ENCODE data around the gene SPAG5. TPM values are rescaled to one million over a fixed set of nuclear protein-coding genes. Genes with fewer than 3 reads are reported as not detected.

SPAG5 gene
- total RNA-seq, 1 donor: 4.3 TPM

GRCh38 chr17:28584434-28584833 is 14.4 kb downstream of the SPAG5 start:
- no peak for TF ChIP-seq CTCF (IDR thresholded peaks at IDR 0.05; ENCODE audit: extremely low read depth, low read depth, low read length)
- Histone ChIP-seq H2AFZ (ENCODE audit: low read length) (no peak overlapping the region), H3K27ac (ENCODE audit: low read depth, low read length) (no peak overlapping the region), H3K9me3 (ENCODE audit: low read depth, low read length) (no peaks in the 10 kb centered on the region), H4K20me1 (ENCODE audit: insufficient read depth, low read length) (no peaks in the 10 kb centered on the region), H3K4me3 (ENCODE audit: insufficient read depth, low read length) (no peak overlapping the region), H3K79me2 (ENCODE audit: insufficient read depth, low read length) (no peaks in the 10 kb centered on the region), H3K4me1 (ENCODE audit: insufficient read depth, low read length) (no peaks in the 10 kb centered on the region), H3K36me3 (ENCODE audit: insufficient read depth, low read length) (peaks cover 54% of the 10 kb centered on the region), H3K27me3 (ENCODE audit: insufficient read depth, low read length) (no peaks in the 10 kb centered on the region), H3K4me2 (ENCODE audit: insufficient read depth, low read length) (no peak overlapping the region)
- no peak for DNase-seq (ENCODE audit: insufficient read length, low spot score, missing footprints)

DNA sequence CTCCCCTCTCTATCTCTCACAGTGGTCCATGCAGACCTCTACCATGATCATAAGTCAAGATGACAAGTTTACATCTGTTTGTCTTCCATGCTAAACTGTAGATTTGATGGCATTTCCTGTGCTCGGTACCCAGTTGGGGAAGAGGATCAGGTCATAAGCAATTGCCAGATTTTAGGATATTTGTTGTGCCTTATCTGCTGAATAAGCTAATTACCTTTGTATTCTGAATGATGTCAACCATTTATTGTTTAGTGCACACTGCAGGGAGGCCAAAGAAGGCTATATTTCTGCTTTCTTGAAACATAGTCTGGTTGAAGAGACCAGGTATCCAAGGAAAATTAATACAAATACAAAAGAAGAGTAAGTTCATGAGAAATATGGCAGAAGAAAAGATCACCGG is 16.3 kb downstream of the SPAG5 start:
- no peak overlapping the region for H2AFZ ChIP-seq (ENCODE audit: low read length)
- H3K4me1 ChIP-seq (ENCODE audit: insufficient read depth, low read length): no peaks in the 10 kb centered on the region
- no peak overlapping the region for H3K4me3 ChIP-seq (ENCODE audit: insufficient read depth, low read length)
- H4K20me1 ChIP-seq (ENCODE audit: insufficient read depth, low read length): no peaks in the 10 kb centered on the region
- H3K4me2 ChIP-seq (ENCODE audit: insufficient read depth, low read length): no peak overlapping the region
- H3K27ac ChIP-seq (ENCODE audit: low read depth, low read length): no peak overlapping the region
- no peak for DNase-seq (ENCODE audit: insufficient read length, low spot score, missing footprints)
- no peaks in the 10 kb centered on the region for H3K9me3 ChIP-seq (ENCODE audit: low read depth, low read length)
- no peaks in the 10 kb centered on the region for H3K27me3 ChIP-seq (ENCODE audit: insufficient read depth, low read length)
- H3K79me2 ChIP-seq (ENCODE audit: insufficient read depth, low read length): no peaks in the 10 kb centered on the region
- peaks cover 72% of the 10 kb centered on the region for H3K36me3 ChIP-seq (ENCODE audit: insufficient read depth, low read length)
- no peak for TF ChIP-seq CTCF (IDR thresholded peaks at IDR 0.05; ENCODE audit: extremely low read depth, low read depth, low read length)

DNA sequence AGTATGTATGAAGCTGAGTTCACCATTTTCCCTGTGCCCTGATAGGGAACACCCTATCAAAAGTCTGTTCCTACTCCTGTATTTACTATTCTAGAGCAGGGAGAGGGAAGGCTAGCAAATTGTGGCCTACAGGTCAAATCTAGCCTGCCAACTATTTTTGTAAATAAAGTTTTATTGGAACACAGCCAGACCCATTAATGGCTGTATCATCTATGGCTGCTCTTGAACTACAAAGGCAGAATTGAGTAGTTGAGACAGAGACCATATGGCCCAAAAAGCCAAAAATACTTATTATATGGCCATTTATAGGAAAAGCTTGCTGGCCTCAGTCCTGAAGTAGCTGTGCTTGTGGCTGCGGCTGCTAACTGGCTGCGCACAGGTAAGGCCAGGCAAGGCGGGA is 17.9 kb downstream of the SPAG5 start:
- no peak for TF ChIP-seq CTCF (IDR thresholded peaks at IDR 0.05; ENCODE audit: extremely low read depth, low read depth, low read length)
- Histone ChIP-seq H3K9me3 (ENCODE audit: low read depth, low read length) (no peaks in the 10 kb centered on the region), H3K4me2 (ENCODE audit: insufficient read depth, low read length) (no peak overlapping the region), H3K79me2 (ENCODE audit: insufficient read depth, low read length) (no peaks in the 10 kb centered on the region), H3K36me3 (ENCODE audit: insufficient read depth, low read length) (peaks cover 71% of the 10 kb centered on the region), H3K27ac (ENCODE audit: low read depth, low read length) (no peak overlapping the region), H3K27me3 (ENCODE audit: insufficient read depth, low read length) (no peaks in the 10 kb centered on the region), H4K20me1 (ENCODE audit: insufficient read depth, low read length) (no peaks in the 10 kb centered on the region), H3K4me1 (ENCODE audit: insufficient read depth, low read length) (peaks cover 4% of the 10 kb centered on the region), H2AFZ (ENCODE audit: low read length) (no peak overlapping the region), H3K4me3 (ENCODE audit: insufficient read depth, low read length) (no peak overlapping the region)
- no peak for DNase-seq (ENCODE audit: insufficient read length, low spot score, missing footprints)

DNA sequence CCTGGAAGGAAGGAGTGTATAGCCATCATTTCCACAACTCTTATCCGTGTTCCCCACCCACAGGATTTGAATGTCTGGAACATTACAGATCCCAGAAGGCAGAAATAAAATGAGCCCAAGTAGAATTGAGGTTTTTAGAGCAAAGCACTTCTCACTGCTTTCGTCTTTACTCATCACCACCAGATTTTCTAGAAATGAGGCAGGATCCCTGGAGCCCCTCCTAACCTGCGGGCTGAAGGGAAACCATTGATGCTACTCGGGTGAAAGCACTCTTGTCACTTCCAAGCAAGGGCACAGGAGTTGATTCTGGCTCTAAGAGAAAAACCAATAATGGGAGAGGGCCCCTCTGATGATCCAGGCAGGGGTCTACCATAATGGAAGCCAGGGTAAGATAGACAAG is 19.3 kb downstream of the SPAG5 start:
- Histone ChIP-seq H3K4me2 (ENCODE audit: insufficient read depth, low read length) (no peak overlapping the region), H3K9me3 (ENCODE audit: low read depth, low read length) (no peaks in the 10 kb centered on the region), H3K4me1 (ENCODE audit: insufficient read depth, low read length) (peaks cover 4% of the 10 kb centered on the region), H3K27me3 (ENCODE audit: insufficient read depth, low read length) (no peaks in the 10 kb centered on the region), H3K79me2 (ENCODE audit: insufficient read depth, low read length) (no peaks in the 10 kb centered on the region), H3K4me3 (ENCODE audit: insufficient read depth, low read length) (no peak overlapping the region), H2AFZ (ENCODE audit: low read length) (no peak overlapping the region), H3K36me3 (ENCODE audit: insufficient read depth, low read length) (peaks cover 57% of the 10 kb centered on the region), H3K27ac (ENCODE audit: low read depth, low read length) (no peak overlapping the region), H4K20me1 (ENCODE audit: insufficient read depth, low read length) (peaks cover 3% of the 10 kb centered on the region)
- DNase-seq (ENCODE audit: insufficient read length, low spot score, missing footprints): no peak
- TF ChIP-seq CTCF (IDR thresholded peaks at IDR 0.05; ENCODE audit: extremely low read depth, low read depth, low read length): no peak
